ENCODE results near the gene ERC1. TPM values are rescaled to one million over a fixed set of nuclear protein-coding genes. Genes with fewer than 3 reads are reported as not detected.

Gene ERC1
- total RNA-seq, 2 experiments from 2014 or later: 40.1 to 49.6 TPM

GRCh38 chr12:1531153-1531653 is 540.2 kb downstream of the ERC1 start:
- TF ChIP-seq, protein P1, sequence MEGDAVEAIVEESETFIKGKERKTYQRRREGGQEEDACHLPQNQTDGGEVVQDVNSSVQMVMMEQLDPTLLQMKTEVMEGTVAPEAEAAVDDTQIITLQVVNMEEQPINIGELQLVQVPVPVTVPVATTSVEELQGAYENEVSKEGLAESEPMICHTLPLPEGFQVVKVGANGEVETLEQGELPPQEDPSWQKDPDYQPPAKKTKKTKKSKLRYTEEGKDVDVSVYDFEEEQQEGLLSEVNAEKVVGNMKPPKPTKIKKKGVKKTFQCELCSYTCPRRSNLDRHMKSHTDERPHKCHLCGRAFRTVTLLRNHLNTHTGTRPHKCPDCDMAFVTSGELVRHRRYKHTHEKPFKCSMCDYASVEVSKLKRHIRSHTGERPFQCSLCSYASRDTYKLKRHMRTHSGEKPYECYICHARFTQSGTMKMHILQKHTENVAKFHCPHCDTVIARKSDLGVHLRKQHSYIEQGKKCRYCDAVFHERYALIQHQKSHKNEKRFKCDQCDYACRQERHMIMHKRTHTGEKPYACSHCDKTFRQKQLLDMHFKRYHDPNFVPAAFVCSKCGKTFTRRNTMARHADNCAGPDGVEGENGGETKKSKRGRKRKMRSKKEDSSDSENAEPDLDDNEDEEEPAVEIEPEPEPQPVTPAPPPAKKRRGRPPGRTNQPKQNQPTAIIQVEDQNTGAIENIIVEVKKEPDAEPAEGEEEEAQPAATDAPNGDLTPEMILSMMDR (IDR thresholded peaks at IDR 0.05): no peak
- Histone ChIP-seq H3K9me3 (ENCODE audit: control insufficient read depth in 1 of 2, insufficient read depth in 1 of 2, low read length in 2 of 2) (peaks cover 0 to 11% of the 10 kb centered on the region in 2 experiments), H3K36me3 (ENCODE audit: insufficient read depth, low read length) (no peaks in the 10 kb centered on the region), H3K27ac (ENCODE audit: low read depth in 1 of 2, low read length in 2 of 2) (no peak overlapping the region), H3K27me3 (ENCODE audit: control insufficient read depth in 1 of 2, insufficient read depth in 2 of 2, low read length in 2 of 2) (peaks cover 53 to 84% of the 10 kb centered on the region in 2 experiments), H3K4me3 (ENCODE audit: low read length) (peak overlapping the region; percentile 37), H3K4me1 (ENCODE audit: insufficient read depth, low read length) (peaks cover 46% of the 10 kb centered on the region)
- H3K4me3 Mint-ChIP-seq: peak overlapping the region; percentile 74
- ATAC-seq (ENCODE audit: poor library complexity): no peak
- H3K36me3 Mint-ChIP-seq (ENCODE audit: low read depth): no peaks in the 10 kb centered on the region
- peak in 3 of 14 experiments; percentile 19 to 31 (median 22) for DNase-seq
- H3K9me3 Mint-ChIP-seq: no peaks in the 10 kb centered on the region
- peaks cover 28% of the 10 kb centered on the region for H3K4me1 Mint-ChIP-seq (ENCODE audit: low read depth)
- ChIA-PET CTCF (interaction anchor here (0.6 to 1.2 kb wide), 2 partner anchors 52 to 535 kb away, joined by 3 to 4 read pairs; no protein-coding TSS in a partner anchor), POLR2A (no interaction called here)
- H3K27me3 Mint-ChIP-seq: peaks cover 74% of the 10 kb centered on the region
- intact Hi-C loops (cut with DNase I, micrococcal nuclease): no loop called here
- no peak overlapping the region for H3K27ac Mint-ChIP-seq

GRCh38 chr12:1531654-1532374 is 540.8 kb downstream of the ERC1 start:
- intact Hi-C loops (cut with DNase I, micrococcal nuclease): no loop called here
- no peaks in the 10 kb centered on the region for H3K36me3 Mint-ChIP-seq (ENCODE audit: low read depth)
- Histone ChIP-seq H3K9me3 (ENCODE audit: control insufficient read depth in 1 of 2, insufficient read depth in 1 of 2, low read length in 2 of 2) (peaks cover 0 to 11% of the 10 kb centered on the region in 2 experiments), H3K27ac (ENCODE audit: low read depth in 1 of 2, low read length in 2 of 2) (no peak overlapping the region), H3K4me1 (ENCODE audit: insufficient read depth, low read length) (peaks cover 46% of the 10 kb centered on the region), H3K27me3 (ENCODE audit: control insufficient read depth in 1 of 2, insufficient read depth in 2 of 2, low read length in 2 of 2) (peaks cover 53 to 86% of the 10 kb centered on the region in 2 experiments), H3K36me3 (ENCODE audit: insufficient read depth, low read length) (no peaks in the 10 kb centered on the region), H3K4me3 (ENCODE audit: low read length) (peak overlapping the region; percentile 37)
- H3K27ac Mint-ChIP-seq: no peak overlapping the region
- H3K4me3 Mint-ChIP-seq: peak overlapping the region; percentile 78
- ChIA-PET POLR2A (no interaction called here), CTCF (interaction anchor here (1.2 kb wide), 1 partner anchor 51 kb away, joined by 3 read pairs; no protein-coding TSS in a partner anchor)
- H3K27me3 Mint-ChIP-seq: peaks cover 74% of the 10 kb centered on the region
- ATAC-seq (ENCODE audit: poor library complexity): no peak
- H3K4me1 Mint-ChIP-seq (ENCODE audit: low read depth): peaks cover 28% of the 10 kb centered on the region
- DNase-seq: peak in 1 of 14 experiments; percentile 13
- H3K9me3 Mint-ChIP-seq: no peaks in the 10 kb centered on the region
- TF ChIP-seq, protein P1 (IDR thresholded peaks at IDR 0.05): no peak

DNA sequence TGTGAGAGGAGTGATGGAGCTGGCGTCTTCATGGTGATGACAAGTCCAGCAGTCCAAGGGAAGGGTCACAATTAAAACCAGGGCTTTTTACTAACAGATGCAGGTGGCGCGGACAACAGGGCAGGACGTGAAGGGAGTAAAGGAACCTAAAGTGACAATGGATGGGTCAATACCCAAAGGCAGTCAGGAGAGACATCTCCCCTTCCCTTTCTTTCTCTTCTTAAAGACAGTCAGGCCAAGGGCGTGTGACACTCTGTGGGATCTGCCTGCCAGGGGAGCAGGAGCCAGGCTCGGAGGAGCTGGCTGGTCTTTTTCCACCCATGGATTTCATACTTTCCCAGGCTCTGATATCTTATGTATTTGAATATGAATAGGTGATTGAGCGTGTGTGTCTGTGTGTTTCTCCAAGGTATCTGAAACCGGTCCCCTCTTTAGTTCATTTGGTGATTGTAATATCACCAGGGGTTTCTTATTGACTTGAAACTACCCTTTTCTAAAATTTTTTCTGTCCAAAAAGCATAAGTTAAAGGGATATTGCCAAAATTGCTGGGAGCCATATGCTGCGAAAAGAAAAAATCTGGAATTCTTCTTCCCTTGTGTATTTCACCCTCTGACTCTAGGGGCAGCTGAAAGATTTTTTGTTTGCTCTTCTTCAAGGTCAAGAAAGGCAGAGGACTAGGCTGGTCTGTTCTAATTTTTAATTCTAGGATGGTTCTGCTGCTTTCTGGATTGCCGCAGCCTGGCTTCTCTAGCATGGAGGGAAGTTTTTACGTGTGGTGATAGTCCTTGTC is 541.5 kb downstream of the ERC1 start:
- Mint-ChIP-seq H3K27ac (no peak overlapping the region), H3K4me3 (peak overlapping the region; percentile 78), H3K27me3 (peaks cover 74% of the 10 kb centered on the region), H3K4me1 (ENCODE audit: low read depth) (peaks cover 28% of the 10 kb centered on the region), H3K9me3 (no peaks in the 10 kb centered on the region), H3K36me3 (ENCODE audit: low read depth) (no peaks in the 10 kb centered on the region)
- H3K27ac ChIP-seq (ENCODE audit: low read depth in 1 of 2, low read length in 2 of 2): no peak overlapping the region
- peaks cover 46% of the 10 kb centered on the region for H3K4me1 ChIP-seq (ENCODE audit: insufficient read depth, low read length)
- intact Hi-C loops (cut with DNase I, micrococcal nuclease): no loop called here
- ChIA-PET CTCF (interaction anchor here (0.6 to 1.2 kb wide), 2 partner anchors 51 kb away, joined by 3 read pairs; no protein-coding TSS in a partner anchor), POLR2A (interaction anchor here (0.6 kb wide), 1 partner anchor 1109 kb away, joined by 3 read pairs; no protein-coding TSS in a partner anchor)
- peaks cover 54 to 88% of the 10 kb centered on the region in 2 experiments for H3K27me3 ChIP-seq (ENCODE audit: control insufficient read depth in 1 of 2, insufficient read depth in 2 of 2, low read length in 2 of 2)
- H3K36me3 ChIP-seq (ENCODE audit: insufficient read depth, low read length): no peaks in the 10 kb centered on the region
- peaks cover 0 to 11% of the 10 kb centered on the region in 2 experiments for H3K9me3 ChIP-seq (ENCODE audit: control insufficient read depth in 1 of 2, insufficient read depth in 1 of 2, low read length in 2 of 2)
- DNase-seq: no peak
- ATAC-seq (ENCODE audit: poor library complexity): no peak
- TF ChIP-seq, protein P1 (IDR thresholded peaks at IDR 0.05): no peak
- H3K4me3 ChIP-seq (ENCODE audit: low read length): peak overlapping the region; percentile 33
